Placental epithelial cell (primary cell): ENCODE measurements around the gene STAT5A. TPM values are rescaled to one million over a fixed set of nuclear protein-coding genes. Genes with fewer than 3 reads are reported as not detected.

ENCODE experiments used
- total RNA-seq: library from RNA; depleted of rRNA; stranded (reverse); fragments of >200 nt; gene quantifications from 2 replicates; pipeline ENCODE4 v1.2.3, GENCODE V29; 2012

The STAT5A gene
- total RNA-seq, result 4.3 and 13.3 TPM in 2 replicates

DNA sequence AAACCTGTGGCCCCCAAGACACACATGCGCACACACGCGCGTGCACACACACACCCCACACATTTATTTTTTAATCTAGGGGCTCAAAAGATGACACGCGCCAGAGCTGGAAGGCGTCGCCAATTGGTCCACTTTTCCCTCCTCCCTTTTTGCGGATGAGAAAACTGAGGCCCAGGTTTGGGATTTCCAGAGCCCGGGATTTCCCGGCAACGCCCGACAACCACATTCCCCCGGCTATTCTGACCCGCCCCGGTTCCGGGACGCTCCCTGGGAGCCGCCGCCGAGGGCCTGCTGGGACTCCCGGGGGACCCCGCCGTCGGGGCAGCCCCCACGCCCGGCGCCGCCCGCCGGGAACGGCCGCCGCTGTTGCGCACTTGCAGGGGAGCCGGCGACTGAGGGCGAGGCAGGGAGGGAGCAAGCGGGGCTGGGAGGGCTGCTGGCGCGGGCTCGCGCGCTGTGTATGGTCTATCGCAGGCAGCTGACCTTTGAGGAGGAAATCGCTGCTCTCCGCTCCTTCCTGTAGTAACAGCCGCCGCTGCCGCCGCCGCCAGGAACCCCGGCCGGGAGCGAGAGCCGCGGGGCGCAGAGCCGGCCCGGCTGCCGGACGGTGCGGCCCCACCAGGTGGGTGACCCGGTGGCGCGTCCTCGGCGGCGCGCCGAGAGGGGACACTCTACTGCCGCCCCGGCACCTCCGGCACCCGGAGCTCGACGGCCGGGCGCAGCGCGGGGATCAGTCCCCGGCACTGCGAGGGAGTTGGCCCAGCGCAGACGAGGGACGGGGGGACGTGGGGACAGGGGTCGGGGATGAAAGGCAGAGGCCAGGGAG lies at the start of gene STAT5A:
TSS of gene STAT5A (plus strand) at position 522 of the 826 bp plus-strand sequence. CDS start 914 bp downstream, outside the sequence.

DNA sequence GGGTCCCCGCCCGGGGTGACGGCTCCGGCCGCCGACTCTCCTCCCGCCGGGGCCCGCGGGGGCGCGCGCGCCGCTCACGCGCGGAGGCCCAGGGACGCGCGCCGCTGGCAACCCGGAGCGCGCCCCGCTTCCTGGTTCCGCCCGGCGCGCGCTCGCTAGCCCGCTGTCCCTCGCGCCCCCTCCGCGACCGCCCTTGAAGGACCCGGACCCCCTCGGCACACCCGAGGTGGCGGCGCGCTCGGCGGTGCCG lies 12.0 kb upstream of the STAT5A start, which contains the start of gene STAT5B:
TSS of gene STAT5B (minus strand) at position 33 of the 250 bp plus-strand sequence. CDS start 44,264 bp downstream, outside the sequence.

Other genes starting within 250 kb of the STAT5A start
- gene C17orf113, start 237.9 kb upstream of the STAT5A start, total RNA-seq, result 0.87 and 2.7 TPM in 2 replicates
- gene ZNF385C, start 190.0 kb upstream of the STAT5A start, total RNA-seq, result under 0.01 TPM in 1 of 2 replicates, not detected in the other
- gene DHX58, start 175.8 kb upstream of the STAT5A start, total RNA-seq, result 2.4 and 5.5 TPM in 2 replicates
- 9.8 TPM in 2 replicates for gene KAT2A, start 167.1 kb upstream of the STAT5A start, total RNA-seq
- not detected in 2 replicates for gene HSPB9, start 165.7 kb upstream of the STAT5A start, total RNA-seq
- gene RAB5C, start 133.5 kb upstream of the STAT5A start, total RNA-seq, result 49.9 and 94.5 TPM in 2 replicates
- under 0.01 TPM in 1 of 2 replicates, not detected in the other for gene KCNH4, start 107.4 kb upstream of the STAT5A start, total RNA-seq
- not detected in 2 replicates for gene HCRT, start 103.0 kb upstream of the STAT5A start, total RNA-seq
- 9.7 and 11.0 TPM in 2 replicates for gene GHDC, start 94.0 kb upstream of the STAT5A start, total RNA-seq
- gene STAT5B, start 12.1 kb upstream of the STAT5A start, total RNA-seq, result 9.4 and 10.6 TPM in 2 replicates
- 52.6 and 56.1 TPM in 2 replicates for gene STAT3, start 99.9 kb downstream of the STAT5A start, total RNA-seq
- gene CAVIN1, start 134.8 kb downstream of the STAT5A start, total RNA-seq, result 218 and 464 TPM in 2 replicates
- gene ATP6V0A1, start 170.4 kb downstream of the STAT5A start, total RNA-seq, result 49.5 and 67.9 TPM in 2 replicates
- 34.2 and 34.9 TPM in 2 replicates for gene NAGLU, start 247.7 kb downstream of the STAT5A start, total RNA-seq